Measurements from ENCODE around the gene CTBP1.

GRCh38 chr4:1204286-1204827 lies 44.6 kb downstream of the CTBP1 start:
- TF ChIP-seq POLR2A (IDR thresholded peaks at IDR 0.05; ENCODE audit: low read depth, low read length) (no peak), POLR2AphosphoS5 (IDR thresholded peaks at IDR 0.05; ENCODE audit: low read depth, low read length) (no peak), TAF1 (IDR thresholded peaks at IDR 0.05; ENCODE audit: borderline replicate concordance, low read depth, low read length) (no peak)

Measured in GM12892 (cell line).